H1 (cell line): Measurements from ENCODE around the gene MGAT5. TPM values are rescaled to one million over a fixed set of nuclear protein-coding genes. Genes with fewer than 3 reads are reported as not detected.

Experiments
- CTCF ChIA-PET: fragments of 300-600 bp; sonication (Branson Sonifier 250); formaldehyde crosslinking; loops from one replicate; lab custom pipeline; 2021; ENCODE audit not compliant: partially characterized antibody; lab: Charles Lee
- POLR2A ChIA-PET: fragments of 300-600 bp; sonication (Branson Sonifier 250); formaldehyde crosslinking; loops from one replicate; lab custom pipeline; 2021; ENCODE audit warnings: inconsistent platforms; ENCODE audit not compliant: partially characterized antibody; lab: Charles Lee
- DNase-seq, 2 experiments: peaks; one replicate each; pipeline versions ENCODE4 v3.0.0 to v3.0.0-alpha.2; 2010 to 2022; ENCODE audit warnings: low spot score in 2 of 2, low read depth in 1 of 2, mixed read lengths in 1 of 2
- FAIRE-seq: peaks from 2 replicates; lab custom pipeline; 2011; peaks lifted over from hg19 to GRCh38; lab: Jason Lieb, UNC
- H2AFZ ChIP-seq: 2 replicates; pipeline ENCODE4 v1.8.1; 2012; ENCODE audit warnings: low read length, inconsistent platforms
- H2AK5ac ChIP-seq: 2 replicates; pipeline ENCODE4 v1.6.1; 2013; ENCODE audit warnings: low read depth, low read length
- H2BK120ac ChIP-seq: replicated peaks from 2 replicates; pipeline ENCODE3; 2013; ENCODE audit warnings: low read depth, low read length, inconsistent platforms
- H2BK12ac ChIP-seq: 2 replicates; pipeline ENCODE4 v1.6.1; 2013; ENCODE audit warnings: low read depth, low read length
- H2BK15ac ChIP-seq: 2 replicates; pipeline ENCODE4 v1.6.1; 2013; ENCODE audit warnings: low read length
- H2BK20ac ChIP-seq: 2 replicates; pipeline ENCODE4 v1.6.1; 2013; ENCODE audit warnings: low read length
- H2BK5ac ChIP-seq: 2 replicates; pipeline ENCODE4 v1.6.1; 2013; ENCODE audit warnings: low read depth, low read length
- H3K14ac ChIP-seq: 2 replicates; pipeline ENCODE4 v1.6.1; 2013; ENCODE audit warnings: inconsistent platforms; ENCODE audit not compliant: insufficient read length
- H3K18ac ChIP-seq: 2 replicates; pipeline ENCODE4 v1.6.1; 2013; ENCODE audit warnings: low read length; ENCODE audit errors: extremely low read depth
- H3K23ac ChIP-seq: 2 replicates; pipeline ENCODE4 v1.6.1; 2013; ENCODE audit warnings: inconsistent platforms; ENCODE audit not compliant: insufficient read length
- H3K23me2 ChIP-seq: 2 replicates; pipeline ENCODE4 v1.6.1; 2013; ENCODE audit warnings: low read depth, low read length
- H3K27ac ChIP-seq: 2 replicates; pipeline ENCODE4 v1.6.1; 2011; ENCODE audit warnings: low read depth, low read length, inconsistent platforms
- H3K27me3 ChIP-seq, 4 experiments: replicated peaks in 1 of 4; 1 replicate in 1 of 4; 2 replicates in 3 of 4; pipeline versions ENCODE4 v1.6.1 to v1.8.1; 2011 to 2013; ENCODE audit warnings: low read length in 3 of 4, mild to moderate bottlenecking in 3 of 4, inconsistent platforms in 2 of 4, mixed read lengths in 2 of 4, moderate library complexity in 1 of 4; ENCODE audit not compliant: control insufficient read depth in 3 of 4, insufficient read depth in 3 of 4; ENCODE audit errors: extremely low read depth in 1 of 4
- H3K36me3 ChIP-seq, 4 experiments: 2 replicates each; pipeline versions ENCODE4 v1.6.1 to v1.8.1; 2011 to 2013; ENCODE audit warnings: mild to moderate bottlenecking in 4 of 4, low read length in 3 of 4, moderate library complexity in 2 of 4, control low read depth in 1 of 4, inconsistent platforms in 1 of 4; ENCODE audit not compliant: insufficient read depth in 4 of 4, control insufficient read depth in 2 of 4
- H3K4ac ChIP-seq: replicated peaks from 2 replicates; pipeline ENCODE3; 2013; ENCODE audit warnings: low read length, low read depth, mixed read lengths, inconsistent platforms; ENCODE audit not compliant: insufficient read length
- H3K4me1 ChIP-seq, 4 experiments: replicated peaks in 1 of 4; 1 replicate in 1 of 4; 2 replicates in 3 of 4; pipeline versions ENCODE4 v1.6.1 to v1.8.1; 2011 to 2013; ENCODE audit warnings: low read length in 3 of 4, inconsistent platforms in 2 of 4, mixed read lengths in 1 of 4; ENCODE audit not compliant: insufficient read depth in 4 of 4, control insufficient read depth in 3 of 4
- H3K4me2 ChIP-seq, 2 experiments: 2 replicates each; pipeline versions ENCODE4 v1.6.1 to v1.8.1; 2011 to 2013; ENCODE audit warnings: low read depth in 2 of 2, low read length in 2 of 2, control low read depth in 1 of 2, inconsistent platforms in 1 of 2, mild to moderate bottlenecking in 1 of 2; ENCODE audit not compliant: insufficient read depth in 1 of 2
- H3K4me3 ChIP-seq, 4 experiments: fragments of 200-600, 300-600 bp in 1 of 4; sonication (generic), shearing (Covaris generic), sonication (Bioruptor Twin) in 1 of 4; 2 replicates each; pipeline versions ENCODE4 v1.5.1 to v1.8.1; 2011 to 2016; ENCODE audit warnings: low read length in 4 of 4, low read depth in 3 of 4, control low read depth in 2 of 4, inconsistent platforms in 2 of 4, mild to moderate bottlenecking in 2 of 4, mixed read lengths in 1 of 4, moderate library complexity in 1 of 4; ENCODE audit not compliant: insufficient read depth in 2 of 4; ENCODE audit errors: extremely low read depth in 1 of 4
- H3K56ac ChIP-seq: replicated peaks from 2 replicates; pipeline ENCODE3; 2013; ENCODE audit warnings: low read depth, mild to moderate bottlenecking, mixed read lengths, low read length, inconsistent platforms; ENCODE audit not compliant: insufficient read length
- H3K79me1 ChIP-seq: 2 replicates; pipeline ENCODE4 v1.6.1; 2013; ENCODE audit warnings: low read depth, low read length, control low read depth
- H3K79me2 ChIP-seq, 2 experiments: 2 replicates each; pipeline versions ENCODE4 v1.6.1 to v1.8.1; 2012 to 2013; ENCODE audit warnings: low read length in 2 of 2, mild to moderate bottlenecking in 2 of 2, inconsistent platforms in 1 of 2; ENCODE audit not compliant: insufficient read depth in 2 of 2, control insufficient read depth in 1 of 2
- H3K9ac ChIP-seq, 4 experiments: replicated peaks in 1 of 4; 1 replicate in 1 of 4; 2 replicates in 3 of 4; pipeline versions ENCODE4 v1.6.1 to v1.8.1; 2011 to 2013; ENCODE audit warnings: low read depth in 3 of 4, low read length in 3 of 4, control low read depth in 2 of 4, mild to moderate bottlenecking in 2 of 4, moderate library complexity in 2 of 4, inconsistent platforms in 1 of 4; ENCODE audit errors: extremely low read depth in 1 of 4
- H3K9me3 ChIP-seq, 2 experiments: 2 replicates each; pipeline versions ENCODE4 v1.6.1 to v1.8.1; 2012 to 2013; ENCODE audit warnings: mild to moderate bottlenecking in 2 of 2, moderate library complexity in 2 of 2, control low read depth in 1 of 2, inconsistent platforms in 1 of 2, low read depth in 1 of 2, low read length in 1 of 2, mixed read lengths in 1 of 2; ENCODE audit not compliant: insufficient read depth in 2 of 2
- H4K20me1 ChIP-seq, 2 experiments: replicated peaks in 1 of 2; 2 replicates each; pipeline versions ENCODE3 to v1.8.1; 2011 to 2013; ENCODE audit warnings: inconsistent platforms in 2 of 2, low read length in 2 of 2, mild to moderate bottlenecking in 1 of 2; ENCODE audit not compliant: insufficient read depth in 2 of 2, control insufficient read depth in 1 of 2
- H4K5ac ChIP-seq: 2 replicates; pipeline ENCODE4 v1.6.1; 2013; ENCODE audit warnings: low read length, low read depth, mixed read lengths, inconsistent platforms; ENCODE audit not compliant: insufficient read length
- H4K8ac ChIP-seq: 2 replicates; pipeline ENCODE4 v1.8.0; 2013; ENCODE audit warnings: mild to moderate bottlenecking, moderate library complexity, low read length, inconsistent platforms; ENCODE audit not compliant: insufficient read depth; ENCODE audit errors: extremely low read depth
- H4K91ac ChIP-seq: replicated peaks from 2 replicates; pipeline ENCODE3; 2013; ENCODE audit warnings: low read length, mixed read lengths, inconsistent platforms; ENCODE audit not compliant: insufficient read length
- ATF2 ChIP-seq: IDR thresholded peaks from 2 replicates; pipeline ENCODE4 v1.6.1; 2012; ENCODE audit warnings: low read length, inconsistent platforms
- JUN ChIP-seq: IDR thresholded peaks from 2 replicates; pipeline ENCODE4 v1.6.1; 2011; ENCODE audit warnings: low read depth, mild to moderate bottlenecking, improper control_type of control experiment, low read length
- SIX5 ChIP-seq: IDR thresholded peaks from 2 replicates; pipeline ENCODE4 v1.6.1; 2011; ENCODE audit warnings: mild to moderate bottlenecking, low read depth, low read length
- TBP ChIP-seq: IDR thresholded peaks from 2 replicates; pipeline ENCODE4 v1.6.1; 2011; ENCODE audit warnings: low read depth, low read length, improper control_type of control experiment
- USF2 ChIP-seq: IDR thresholded peaks from 2 replicates; pipeline ENCODE4 v1.6.1; 2011; ENCODE audit warnings: low read length, improper control_type of control experiment
- YY1 ChIP-seq: IDR thresholded peaks from 2 replicates; pipeline ENCODE4 v1.6.1; 2011; ENCODE audit warnings: low read depth, mild to moderate bottlenecking, low read length
- WGBS, 2 experiments: shearing (Covaris generic) in 1 of 2; methylation state at CpG; one replicate each; pipeline versions ENCODE4 v1.1.6 to v1.1.7; 2013 to 2015; ENCODE audit warnings: low lambda C conversion rate in 2 of 2, mixed read lengths in 2 of 2, inconsistent platforms in 1 of 2, low coverage in 1 of 2, missing lambda C conversion rate in 1 of 2; ENCODE audit not compliant: insufficient replicate concordance in 2 of 2, insufficient coverage in 1 of 2, insufficient read length in 1 of 2; ENCODE audit errors: extremely low coverage in 1 of 2, missing lambda C conversion rate in 1 of 2; 5-methylcytosine and 5-hydroxymethylcytosine counted together
- polyA plus RNA-seq, 7 experiments: library from polyadenylated mRNA; depleted of rRNA in 3 of 7; stranded (reverse) in 5 of 7; unstranded in 2 of 7; fragments of >200 nt in 5 of 7; fragments of 200-250 nt in 2 of 7; gene quantifications; 1 replicate in 5 of 7; 2 replicates in 1 of 7; 4 replicates in 1 of 7; pipeline versions ENCODE4 v1.2.1 to v1.2.3, GENCODE V29; 2011 to 2013; ENCODE audit warnings: missing spikeins in 2 of 7, mixed read lengths in 2 of 7
- total RNA-seq: library from RNA; stranded (reverse); fragmentation: NEBNext Ultra II Directional; extraction: Animal tissue kit (Norgen Biotek cat#: 25700); gene quantifications from 2 replicates; pipeline ENCODE4 v1.2.1, GENCODE V29; 2021

MGAT5 gene
- total and polyA plus RNA-seq, 2 of the 8 experiments (the other 6 are each of a cell fraction or from before 2014, with no cell fraction given): 11.2 to 49.2 TPM

- no peak overlapping the region for H3K4ac ChIP-seq
- H3K56ac ChIP-seq: no peak overlapping the region
- no peak overlapping the region for H2BK12ac ChIP-seq
- no peaks in the 10 kb centered on the region for H4K20me1 ChIP-seq
- no peak overlapping the region for H2BK15ac ChIP-seq
- H4K91ac ChIP-seq: no peak overlapping the region
- no peak overlapping the region for H3K4me3 ChIP-seq
- no peaks in the 10 kb centered on the region for H3K79me1 ChIP-seq
- no peak overlapping the region for H3K23ac ChIP-seq
- H3K14ac ChIP-seq: no peak overlapping the region
- no peak overlapping the region for H2BK20ac ChIP-seq
- H3K79me2 ChIP-seq: no peaks in the 10 kb centered on the region
- no peaks in the 10 kb centered on the region for H3K36me3 ChIP-seq
- H3K9ac ChIP-seq: no peak overlapping the region
- no peak overlapping the region for H4K8ac ChIP-seq
- H3K23me2 ChIP-seq: no peaks in the 10 kb centered on the region
- FAIRE-seq (no peak), DNase-seq (no peak)
- TF ChIP-seq USF2: no peak
- TF ChIP-seq YY1: no peak
- TF ChIP-seq SIX5: no peak
- no peak for TF ChIP-seq ATF2
- no peak for TF ChIP-seq TBP
- no peak for TF ChIP-seq JUN
- no peaks in the 10 kb centered on the region for H3K27me3 ChIP-seq
- no peaks in the 10 kb centered on the region for H3K9me3 ChIP-seq
- 92% methylated on average over 6 of the region's 6 CpGs; no CpG with 5 or more reads in 1 of the 2 experiments for WGBS, 2 experiments
- no peak overlapping the region for H3K27ac ChIP-seq
- no peak overlapping the region for H4K5ac ChIP-seq
- no peak overlapping the region for H3K4me2 ChIP-seq
- H2BK120ac ChIP-seq: no peak overlapping the region
- H3K18ac ChIP-seq: no peak overlapping the region
- POLR2A ChIA-PET: no interaction called here
- no peak overlapping the region for H2BK5ac ChIP-seq
- peaks cover 0 to 4% (median 0%) of the 10 kb centered on the region in 4 experiments; a peak in 3 of 7 replicates for H3K4me1 ChIP-seq
- no peak overlapping the region for H2AFZ ChIP-seq
- no peak overlapping the region for H2AK5ac ChIP-seq
- CTCF ChIA-PET: interaction anchor here (0.6 to 3.4 kb wide), 3 partner anchors 11 to 51 kb away, joined by 4 to 55 read pairs (median 7); no protein-coding TSS in a partner anchor
Measured at GRCh38 chr2:134462275-134462674, 208.4 kb downstream of the MGAT5 start.
